Left cardiac atrium (tissue), 4 donors: Measurements from ENCODE around the gene RCVRN. TPM values are rescaled to one million over a fixed set of nuclear protein-coding genes. Genes with fewer than 3 reads are reported as not detected.

Source experiments
- ATAC-seq, 2 donors: fragments of 200-7000 bp; cut with Tn5 transposase; one replicate each; pipeline ENCODE4 v1.9.1; 2020; ENCODE audit warnings: mild to moderate bottlenecking in 2 of 2, moderate library complexity in 2 of 2
- DNase-seq: peaks from one replicate; pipeline ENCODE4 v3.0.0-alpha.2; 2020
- intact Hi-C, 2 donors: fragments of 100-400 bp; cut with DNase I; formaldehyde crosslinking; loops; one replicate each; pipeline versions ENCODE4 v1.14.1 to v1.15.1; 2022 to 2023
- total RNA-seq, 2 donors: library from RNA; stranded (reverse); fragmentation: NEBNext Ultra II Directional; extraction: Animal tissue kit (Norgen Biotek cat#: 25700); gene quantifications; one replicate each; pipeline ENCODE4 v1.2.1, GENCODE V29; 2021
- donor health status: DM: no; HTN: yes; CAD: no.
- donor health status: DM: no; HTN: yes; CAD: no; lungs with severe emphysema.
- donor health status: DM: yes; HTN: yes; CAD: no.
- donor health status: Dilated cardiomyopathy.

RCVRN gene
- total RNA-seq, 2 donors from 2014 or later: 0.47 TPM; not detected in 1

GRCh38 chr17:9904277-9905077 is 594 bp downstream of the RCVRN start:
- ATAC-seq: no peak
- intact Hi-C loops: no loop called here
- DNase-seq: no peak

GRCh38 chr17:9902120-9902519 is 3.0 kb downstream of the RCVRN start:
- no peak for DNase-seq
- ATAC-seq: peak in 1 of 2 donors; percentile 39
- intact Hi-C loops: no loop called here

- ATAC-seq (no peak), DNase-seq (no peak)
- intact Hi-C loops: no loop called here
These were observed 4.3 kb downstream of the RCVRN start for GRCh38 chr17:9900784-9901183.

GRCh38 chr17:9900044-9900594 is 5.0 kb downstream of the RCVRN start:
- intact Hi-C loops: no loop called here
- ATAC-seq (peak in 1 of 2 donors; percentile 54), DNase-seq (no peak)

- no peak for DNase-seq
- intact Hi-C loops: no loop called here
- no peak for ATAC-seq
These were observed 5.6 kb downstream of the RCVRN start for GRCh38 chr17:9899280-9900043.

- intact Hi-C loops: no loop called here
- DNase-seq: no peak
- no peak for ATAC-seq
These were observed 6.3 kb downstream of the RCVRN start for GRCh38 chr17:9898812-9899211.

GRCh38 chr17:9897372-9897968 is 7.6 kb downstream of the RCVRN start:
- DNase-seq: no peak
- intact Hi-C loops: no loop called here
- ATAC-seq: no peak

- ATAC-seq (peak in 1 of 2 donors; percentile 22), DNase-seq (no peak)
- intact Hi-C loops: no loop called here
These were observed 9.1 kb downstream of the RCVRN start for GRCh38 chr17:9895923-9896322.

GRCh38 chr17:9894231-9894630 is 10.8 kb downstream of the RCVRN start:
- intact Hi-C loops: no loop called here
- no peak for ATAC-seq
- DNase-seq: no peak

GRCh38 chr17:9893411-9894012 is 11.6 kb downstream of the RCVRN start:
- no peak for ATAC-seq
- no peak for DNase-seq
- intact Hi-C loops: no loop called here

GRCh38 chr17:9890124-9890523 is 14.9 kb downstream of the RCVRN start:
- intact Hi-C loops: no loop called here
- ATAC-seq (peak in 1 of 2 donors; percentile 79), DNase-seq (no peak)

GRCh38 chr17:9887508-9887907 is 17.6 kb downstream of the RCVRN start:
- intact Hi-C loops: loop anchor here in 1 of 2 donors (5.0 to 10.0 kb wide), 3 partner anchors 45 to 155 kb away; no protein-coding TSS in a partner anchor
- DNase-seq (no peak), ATAC-seq (no peak)

GRCh38 chr17:9886141-9886930 is 18.7 kb downstream of the RCVRN start:
- DNase-seq (no peak), ATAC-seq (peak in 1 of 2 donors; percentile 54)
- intact Hi-C loops: loop anchor here in 1 of 2 donors (5.0 to 10.0 kb wide), 3 partner anchors 44 to 154 kb away; no protein-coding TSS in a partner anchor

- DNase-seq (no peak), ATAC-seq (no peak)
- intact Hi-C loops: loop anchor here in 1 of 2 donors (10.0 kb wide), 1 partner anchor 79 kb away; no protein-coding TSS in a partner anchor
These were observed 21.6 kb downstream of the RCVRN start for GRCh38 chr17:9883451-9883850.

- intact Hi-C loops: loop anchor here in 1 of 2 donors (10.0 kb wide), 1 partner anchor 76 kb away; no protein-coding TSS in a partner anchor
- ATAC-seq: peak; percentile 59 to 96
- DNase-seq: no peak
These were observed 24.5 kb downstream of the RCVRN start for GRCh38 chr17:9880582-9880999.

GRCh38 chr17:9878786-9879525 is 26.1 kb downstream of the RCVRN start:
- intact Hi-C loops: no loop called here
- DNase-seq (no peak), ATAC-seq (no peak)

- no peak for DNase-seq
- intact Hi-C loops: no loop called here
- ATAC-seq: no peak
These were observed 26.7 kb downstream of the RCVRN start for GRCh38 chr17:9878356-9878755.

GRCh38 chr17:9875441-9875840 is 29.6 kb downstream of the RCVRN start:
- no peak for DNase-seq
- ATAC-seq: peak in 1 of 2 donors; percentile 81
- intact Hi-C loops: no loop called here
